ENCODE results near the gene TELO2. TPM values are rescaled to one million over a fixed set of nuclear protein-coding genes. Genes with fewer than 3 reads are reported as not detected.

Gene TELO2
- total RNA-seq, 1 donor from 2014 or later = 7.9 TPM

DNA sequence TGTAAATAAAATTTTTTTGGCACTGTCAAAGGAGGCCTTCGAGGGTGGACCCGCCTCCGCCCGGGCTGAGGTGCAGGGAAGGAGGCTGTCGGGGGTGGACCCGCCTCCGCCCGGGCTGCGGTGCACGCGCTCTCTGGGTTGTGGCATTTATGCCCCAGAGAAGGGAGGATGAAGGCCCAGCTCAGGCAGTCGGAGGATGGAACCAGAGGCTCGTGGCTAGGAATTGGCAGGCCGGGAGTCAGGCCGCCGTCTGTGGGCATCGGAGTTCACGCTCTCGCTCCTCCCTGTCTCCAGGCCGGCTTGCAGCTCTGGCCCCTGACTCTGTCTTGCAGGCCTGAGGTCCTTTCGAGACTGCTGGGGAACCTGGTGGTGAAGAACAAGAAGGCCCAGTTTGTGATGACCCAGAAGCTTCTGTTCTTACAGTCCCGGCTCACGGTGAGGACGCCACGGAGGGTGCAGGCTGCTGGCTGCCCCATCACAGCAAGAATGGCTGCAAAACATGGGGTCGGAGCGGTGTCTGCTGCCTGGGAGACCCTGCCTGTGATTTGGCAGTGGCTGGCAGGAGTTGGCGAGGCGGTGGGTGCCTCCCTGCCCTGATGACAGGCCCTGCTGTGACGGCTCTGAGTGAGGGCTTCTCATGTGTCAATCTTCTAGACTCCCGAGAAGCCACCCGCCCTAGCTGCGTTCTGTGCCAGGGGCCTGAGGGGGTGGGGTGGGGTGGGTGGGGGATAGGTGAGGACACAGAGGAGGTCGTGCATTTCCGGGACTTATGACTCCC lies 5.9 kb downstream of the TELO2 start:
- no peak for DNase-seq (ENCODE audit: low spot score)

DNA sequence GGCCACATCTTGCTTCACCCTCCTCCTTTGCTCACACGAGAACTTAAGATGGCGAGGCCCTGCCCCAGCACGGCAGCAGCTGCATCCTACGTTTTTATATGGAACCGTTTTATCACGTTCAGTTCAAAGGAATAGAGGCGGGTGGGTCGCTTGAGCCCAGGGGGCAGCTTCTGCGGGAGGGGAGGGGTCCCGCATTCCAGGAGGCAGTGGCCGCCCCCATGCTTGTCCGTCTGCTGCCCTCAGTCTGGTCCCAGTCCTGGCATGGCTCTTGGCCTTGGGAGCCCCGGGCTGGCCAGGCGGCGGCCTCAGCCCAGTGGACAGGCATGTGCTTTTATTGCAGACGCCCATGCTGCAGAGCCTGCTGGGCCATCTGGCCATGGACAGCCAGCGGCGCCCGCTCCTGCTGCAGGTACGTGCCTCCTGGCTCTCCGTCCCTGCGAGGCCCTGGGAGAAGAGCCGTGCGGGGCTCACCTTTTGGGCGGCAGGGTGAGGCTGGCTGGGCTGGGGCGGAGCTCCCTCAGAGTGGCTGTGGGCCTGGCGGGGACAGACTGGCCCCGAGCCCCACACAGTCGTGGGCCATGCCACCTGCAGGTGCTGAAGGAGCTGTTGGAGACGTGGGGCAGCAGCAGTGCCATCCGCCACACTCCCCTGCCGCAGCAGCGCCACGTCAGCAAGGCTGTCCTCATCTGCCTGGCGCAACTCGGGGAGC lies 6.8 kb downstream of the TELO2 start:
- DNase-seq (ENCODE audit: low spot score) = no peak

DNA sequence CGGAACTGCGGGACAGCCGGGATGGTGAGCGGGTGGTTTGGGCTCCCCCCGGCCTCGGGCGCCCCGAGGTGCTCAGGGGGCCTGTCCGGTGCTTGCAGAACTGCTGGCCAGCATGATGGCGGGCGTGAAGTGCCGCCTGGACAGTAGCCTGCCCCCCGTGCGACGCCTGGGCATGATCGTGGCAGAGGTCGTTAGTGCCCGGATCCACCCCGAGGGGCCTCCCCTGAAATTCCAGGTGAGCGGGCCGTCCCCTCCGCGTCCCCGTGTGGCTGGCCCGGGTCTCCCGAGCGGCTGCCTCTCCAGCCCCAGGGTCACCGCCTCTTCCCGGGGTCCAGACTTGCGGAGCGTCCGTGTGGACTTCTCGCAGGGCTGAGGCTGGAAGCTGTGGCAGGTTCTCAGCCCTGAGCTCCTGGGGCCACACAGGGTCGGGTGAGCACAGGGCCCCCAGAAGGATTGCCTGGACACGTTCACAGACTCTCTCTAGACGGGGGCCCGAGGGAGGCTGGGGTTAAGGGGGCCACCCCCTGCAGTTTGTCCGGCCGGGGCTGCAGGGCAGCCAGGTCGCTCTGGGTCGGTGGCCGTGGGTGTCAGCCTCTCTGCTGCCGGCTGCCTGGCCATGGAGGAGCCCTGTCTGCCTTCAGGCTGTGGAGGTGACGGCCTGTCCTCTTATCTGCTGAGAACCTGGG lies 7.4 kb downstream of the TELO2 start:
- no peak for DNase-seq (ENCODE audit: low spot score)

DNA sequence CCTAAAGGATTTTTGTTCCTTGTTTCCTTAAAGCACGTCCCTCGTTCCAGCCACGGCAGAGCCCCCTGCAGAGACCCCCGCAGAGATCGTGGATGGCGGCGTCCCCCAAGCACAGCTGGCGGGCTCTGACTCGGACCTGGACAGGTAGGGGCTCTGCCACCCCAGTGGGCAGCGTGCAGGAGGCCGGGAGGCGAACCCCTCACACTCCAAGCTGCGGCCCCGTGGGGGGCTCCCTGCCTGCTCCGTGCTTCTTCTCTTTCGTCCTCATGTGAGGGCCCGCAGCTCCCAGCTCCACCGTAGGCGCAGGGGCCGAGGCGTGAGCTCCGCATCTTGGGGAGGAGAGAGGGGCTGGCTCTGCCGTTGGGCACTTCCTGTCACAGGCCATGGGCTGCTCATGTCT lies 8.5 kb downstream of the TELO2 start:
- DNase-seq (ENCODE audit: low spot score) = no peak

DNA sequence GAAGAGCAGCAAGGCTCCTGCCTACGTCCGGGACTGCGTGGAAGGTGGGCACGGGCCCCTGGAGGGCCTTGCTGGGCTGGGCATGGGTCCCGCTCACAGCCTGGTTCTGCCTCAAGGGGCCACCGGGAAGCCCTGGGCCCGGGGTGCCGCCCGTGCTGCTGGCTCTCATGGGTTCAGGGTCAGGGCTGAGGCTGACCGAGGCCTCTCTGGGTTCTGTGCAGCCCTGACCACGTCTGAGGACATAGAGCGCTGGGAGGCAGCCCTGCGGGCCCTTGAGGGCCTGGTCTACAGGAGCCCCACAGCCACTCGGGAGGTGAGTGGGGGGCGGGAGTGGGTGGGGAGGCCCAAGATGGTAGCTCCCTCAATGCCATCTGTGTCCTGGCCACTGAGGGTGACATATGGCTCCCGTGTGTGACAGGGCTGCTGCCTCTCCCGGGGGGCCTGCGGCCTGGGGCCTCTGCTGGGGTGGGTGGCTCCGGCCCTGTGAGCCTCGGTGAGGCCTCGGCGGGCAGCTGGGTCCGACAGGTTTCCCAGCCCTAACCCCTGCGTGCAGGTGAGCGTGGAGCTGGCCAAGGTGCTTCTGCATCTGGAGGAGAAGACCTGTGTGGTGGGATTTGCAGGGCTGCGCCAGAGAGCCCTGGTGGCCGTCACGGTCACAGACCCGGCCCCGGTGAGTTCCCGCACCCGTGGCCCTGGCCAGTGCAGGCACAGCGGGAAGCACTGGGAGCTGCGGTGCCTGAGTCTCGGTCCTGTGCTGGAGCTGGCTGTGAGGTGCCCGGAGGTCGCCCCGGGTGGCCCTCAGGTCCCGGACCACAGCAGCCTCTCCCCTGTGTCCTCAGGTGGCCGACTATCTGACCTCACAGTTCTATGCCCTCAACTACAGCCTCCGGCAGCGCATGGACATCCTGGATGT lies 9.2 kb downstream of the TELO2 start:
- DNase-seq (ENCODE audit: low spot score) = no peak

DNA sequence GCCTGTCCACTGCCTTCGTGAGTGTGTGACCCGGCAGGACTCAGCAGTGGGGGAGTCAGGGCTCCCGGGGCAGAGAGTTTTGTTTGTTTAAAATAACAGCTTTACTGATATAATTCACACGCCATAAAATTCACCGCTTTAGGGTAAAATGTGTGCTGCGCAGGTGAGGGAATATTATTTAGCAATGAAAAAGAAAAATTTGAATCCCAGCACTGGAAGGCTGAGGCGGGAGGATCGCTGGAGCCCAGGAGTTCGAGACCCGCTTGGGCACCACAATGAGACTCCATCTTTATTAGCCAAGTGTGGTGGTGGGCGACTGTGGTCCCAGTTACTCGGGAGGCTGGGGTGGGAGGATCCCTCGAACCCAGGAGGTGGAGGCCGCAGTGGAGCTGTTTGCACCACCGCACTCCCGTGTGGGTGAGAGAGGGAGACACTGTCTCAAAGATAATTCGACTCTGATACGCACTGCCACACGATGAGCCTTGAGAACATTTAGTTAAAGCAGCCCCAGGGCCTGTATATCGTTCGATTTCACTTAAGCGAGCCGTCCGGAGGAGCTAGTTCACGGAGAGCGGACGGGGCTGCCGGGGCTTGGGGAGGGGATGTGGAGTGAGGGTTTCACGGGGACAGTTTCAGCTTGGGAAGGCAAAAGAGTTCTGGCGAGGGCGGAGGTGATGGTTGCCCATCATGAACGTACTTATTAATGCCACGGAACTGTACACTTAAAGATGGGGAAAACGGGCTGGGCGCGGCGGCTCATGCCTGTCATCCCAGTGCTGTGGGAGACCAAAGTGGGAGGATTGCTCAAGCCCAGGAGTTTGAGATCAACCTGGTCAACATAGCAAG lies 10.2 kb downstream of the TELO2 start:
- no peak for DNase-seq (ENCODE audit: low spot score)

DNA sequence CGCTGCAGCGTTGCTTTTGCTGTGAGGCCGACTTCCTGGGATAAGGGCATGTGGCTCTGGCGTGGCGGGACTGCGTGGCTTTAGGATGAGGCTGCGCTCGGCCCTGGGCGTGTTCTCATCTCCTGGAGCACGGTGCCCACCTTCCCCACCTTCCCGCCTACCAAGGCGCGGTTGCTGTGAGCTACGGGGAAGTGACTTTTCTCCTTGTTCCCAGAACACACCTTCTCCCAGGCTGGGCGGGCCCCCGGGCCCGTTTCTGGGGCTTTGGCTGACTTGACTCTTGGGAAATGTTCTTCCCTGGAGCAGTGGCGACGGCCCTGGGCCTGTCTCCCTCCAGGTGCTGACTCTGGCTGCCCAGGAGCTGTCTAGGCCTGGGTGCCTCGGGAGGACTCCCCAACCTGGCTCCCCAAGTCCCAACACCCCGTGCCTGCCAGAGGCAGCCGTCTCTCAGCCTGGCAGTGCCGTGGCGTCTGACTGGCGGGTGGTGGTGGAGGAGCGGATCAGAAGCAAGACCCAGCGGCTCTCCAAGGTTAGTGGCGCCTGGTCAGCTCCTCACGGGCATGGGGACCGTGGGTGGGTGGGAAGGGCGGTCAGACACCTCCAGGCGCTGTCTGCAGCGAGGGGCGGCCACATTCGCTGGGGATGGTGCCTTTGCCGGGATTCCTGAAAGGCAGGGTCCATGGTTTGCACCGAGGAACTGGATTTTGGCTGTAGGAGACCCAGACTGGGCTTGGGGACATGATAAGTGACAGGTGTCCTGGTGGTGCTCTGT lies 12.1 kb downstream of the TELO2 start:
- DNase-seq (ENCODE audit: low spot score) = no peak

DNA sequence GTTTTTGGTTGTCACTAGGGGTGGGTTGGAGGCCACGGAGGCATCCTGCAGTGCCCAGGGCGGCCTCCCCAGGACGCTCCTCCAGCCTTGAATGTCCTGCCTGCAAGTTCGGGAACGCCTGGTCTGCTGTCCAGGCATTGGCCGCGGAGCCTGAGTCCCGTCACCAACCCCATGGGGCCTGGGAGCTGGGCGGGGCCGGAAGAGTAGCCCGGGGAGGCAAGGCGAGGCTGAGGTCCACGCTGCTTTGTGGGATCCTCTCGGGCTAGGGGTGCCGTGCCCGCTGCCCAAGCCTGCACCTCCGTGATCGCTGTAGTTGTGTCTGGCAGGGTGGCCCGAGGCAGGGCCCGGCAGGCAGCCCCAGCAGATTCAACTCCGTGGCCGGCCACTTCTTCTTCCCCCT lies 12.8 kb downstream of the TELO2 start:
- DNase-seq (ENCODE audit: low spot score) = no peak

DNA sequence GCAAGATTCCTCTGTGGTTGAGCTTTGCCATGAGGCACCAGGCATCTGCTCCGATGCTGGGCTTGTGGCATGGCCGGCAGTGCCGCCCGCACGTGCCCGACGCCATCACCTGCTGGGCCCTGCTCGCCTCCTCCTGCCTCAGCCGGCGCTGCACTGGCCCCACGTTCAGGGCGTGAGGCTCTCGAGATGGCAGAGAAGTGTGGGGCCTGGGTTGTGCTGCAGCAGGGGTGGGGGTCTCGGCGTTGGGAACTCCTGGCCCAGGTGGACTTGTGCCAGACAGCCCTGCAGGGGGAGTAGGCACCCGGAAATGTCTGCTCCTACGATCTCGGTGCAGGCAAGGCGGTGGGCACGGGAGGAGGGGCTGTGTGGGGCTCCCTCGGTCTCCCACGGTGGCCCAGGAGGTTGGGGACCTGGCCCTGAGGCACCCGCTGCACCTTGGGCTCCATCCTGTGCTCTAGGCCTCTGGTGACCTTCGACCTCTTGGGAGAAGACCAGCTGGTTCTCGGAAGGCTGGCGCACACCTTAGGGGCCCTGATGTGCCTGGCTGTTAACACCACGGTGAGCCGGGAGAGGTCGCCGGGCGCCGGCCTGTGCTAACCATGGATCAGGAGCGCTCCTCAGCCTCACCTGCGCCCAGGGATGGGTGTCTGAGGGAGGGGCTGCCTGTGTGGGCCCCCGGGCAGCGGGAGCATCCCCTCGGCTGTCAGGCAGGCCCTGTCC lies 13.5 kb downstream of the TELO2 start:
- no peak for DNase-seq (ENCODE audit: low spot score)

DNA sequence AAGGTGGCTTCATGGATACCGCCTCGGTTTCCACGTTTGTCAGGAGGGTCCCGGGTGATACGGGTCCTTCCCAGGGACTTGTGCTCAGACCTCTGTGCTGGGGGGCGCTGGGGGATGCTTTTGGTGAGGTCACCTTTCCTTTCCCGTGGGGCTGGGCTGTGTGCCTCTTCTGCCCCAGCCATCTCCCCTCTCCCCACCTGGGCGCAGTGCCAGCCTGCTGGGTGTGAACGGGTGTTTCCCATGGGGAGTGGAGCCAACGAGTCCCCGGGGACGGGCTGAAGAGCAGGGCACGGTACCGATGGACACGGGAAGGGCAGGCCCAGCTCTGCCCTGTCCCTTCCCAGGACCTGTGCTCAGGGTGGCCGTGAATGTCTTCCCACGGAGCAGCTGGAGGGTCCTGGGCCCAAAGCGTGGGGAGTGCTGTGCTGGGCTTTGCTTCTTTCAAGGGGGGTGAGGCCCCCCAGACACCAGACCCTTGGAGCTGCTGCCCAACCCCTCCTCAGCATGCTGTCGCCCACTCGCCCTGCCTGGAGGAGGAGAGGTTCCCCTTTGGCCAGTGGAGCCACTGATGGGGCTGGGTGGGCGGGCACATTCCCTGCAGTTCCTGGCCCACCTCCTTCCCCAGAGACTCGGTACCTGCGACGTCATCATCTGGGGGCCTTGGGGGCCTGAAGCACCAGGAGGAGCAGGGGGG lies 15.5 kb downstream of the TELO2 start:
- DNase-seq (ENCODE audit: low spot score) = no peak

DNA sequence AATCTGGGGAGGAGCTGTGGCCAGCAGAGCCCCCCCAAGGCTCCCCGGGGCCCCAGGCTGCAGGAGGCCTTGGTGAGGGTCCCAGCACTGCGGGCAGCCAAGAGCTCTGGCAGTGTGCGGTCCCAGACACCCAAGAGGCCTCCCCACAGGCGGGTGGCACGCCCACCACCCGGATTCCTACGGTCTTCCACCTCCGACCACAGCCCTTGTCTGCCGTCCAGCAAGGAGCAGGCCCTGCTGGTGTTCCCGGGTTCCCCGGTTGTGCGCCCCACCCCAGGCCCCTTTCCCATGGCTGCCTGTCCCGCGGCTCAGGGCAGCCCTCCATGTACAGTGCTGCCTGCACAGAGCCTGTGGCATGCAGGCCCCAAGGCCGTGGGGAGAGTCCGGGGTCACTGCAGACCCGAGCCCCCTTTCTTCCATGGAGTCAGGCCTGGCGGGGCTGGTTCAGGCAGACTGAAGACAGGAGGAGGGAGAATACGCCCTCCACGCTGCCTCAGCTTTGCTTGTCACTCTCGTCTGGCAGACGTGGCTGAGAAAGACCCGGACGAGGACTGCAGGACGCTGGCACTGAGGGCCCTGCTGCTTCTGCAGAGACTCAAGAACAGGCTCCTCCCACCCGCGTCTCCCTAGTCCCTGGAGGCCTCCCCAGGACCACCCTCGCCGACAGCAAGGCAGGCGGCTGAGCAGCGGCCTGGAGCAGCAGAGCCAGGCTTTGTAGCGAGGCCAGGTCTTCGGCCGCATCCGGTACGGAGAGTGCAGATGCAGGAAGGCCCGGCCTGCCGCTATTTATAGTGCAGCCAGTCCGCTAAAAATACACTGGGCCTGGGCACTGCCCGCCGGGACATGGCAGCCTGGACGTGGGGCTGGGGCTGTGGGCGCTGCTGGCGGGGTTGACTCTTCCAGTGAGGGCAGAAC lies 16.4 kb downstream of the TELO2 start:
- DNase-seq (ENCODE audit: low spot score) = no peak

DNA sequence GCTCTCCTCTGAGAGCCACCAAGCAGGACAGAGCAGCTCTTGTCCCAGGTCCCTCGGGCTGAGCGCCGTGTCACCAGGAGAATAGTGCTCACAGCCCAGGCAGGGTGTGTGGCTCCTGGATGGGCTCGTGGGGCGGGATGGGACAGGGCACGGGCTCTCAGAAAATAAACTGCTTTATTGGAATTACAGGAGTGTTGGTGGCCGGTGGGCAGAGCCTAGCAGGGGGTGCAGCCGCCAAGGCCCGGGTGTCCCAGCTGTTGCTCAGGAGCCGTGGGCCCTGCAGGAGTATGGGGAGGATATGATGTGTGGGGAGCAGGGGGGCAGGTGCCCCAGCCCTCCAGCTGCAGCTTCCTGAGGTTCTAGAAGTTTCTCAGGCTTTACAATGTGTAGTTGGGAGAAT lies 17.1 kb downstream of the TELO2 start:
- DNase-seq (ENCODE audit: low spot score) = no peak

DNA sequence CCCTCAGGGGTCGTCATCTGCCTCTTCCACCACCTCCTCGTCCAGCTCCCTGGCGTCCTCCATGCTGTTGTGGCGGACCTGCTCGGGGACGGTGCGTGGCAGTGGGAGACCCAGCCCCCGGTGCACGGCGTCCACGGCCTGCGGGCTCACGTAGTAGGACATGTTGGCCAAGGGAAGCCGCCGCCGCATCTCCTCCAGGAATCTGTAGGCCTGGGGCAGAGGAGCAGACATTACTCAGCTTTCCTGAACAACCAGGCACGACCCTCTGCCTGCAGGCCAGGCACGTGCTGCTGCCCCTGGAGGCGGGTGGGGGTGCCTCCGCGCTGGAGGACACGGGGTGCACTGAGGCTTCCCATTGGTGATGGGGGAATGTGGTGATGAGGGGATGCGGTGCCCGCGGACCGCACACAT lies 17.8 kb downstream of the TELO2 start:
- no peak for DNase-seq (ENCODE audit: low spot score)

DNA sequence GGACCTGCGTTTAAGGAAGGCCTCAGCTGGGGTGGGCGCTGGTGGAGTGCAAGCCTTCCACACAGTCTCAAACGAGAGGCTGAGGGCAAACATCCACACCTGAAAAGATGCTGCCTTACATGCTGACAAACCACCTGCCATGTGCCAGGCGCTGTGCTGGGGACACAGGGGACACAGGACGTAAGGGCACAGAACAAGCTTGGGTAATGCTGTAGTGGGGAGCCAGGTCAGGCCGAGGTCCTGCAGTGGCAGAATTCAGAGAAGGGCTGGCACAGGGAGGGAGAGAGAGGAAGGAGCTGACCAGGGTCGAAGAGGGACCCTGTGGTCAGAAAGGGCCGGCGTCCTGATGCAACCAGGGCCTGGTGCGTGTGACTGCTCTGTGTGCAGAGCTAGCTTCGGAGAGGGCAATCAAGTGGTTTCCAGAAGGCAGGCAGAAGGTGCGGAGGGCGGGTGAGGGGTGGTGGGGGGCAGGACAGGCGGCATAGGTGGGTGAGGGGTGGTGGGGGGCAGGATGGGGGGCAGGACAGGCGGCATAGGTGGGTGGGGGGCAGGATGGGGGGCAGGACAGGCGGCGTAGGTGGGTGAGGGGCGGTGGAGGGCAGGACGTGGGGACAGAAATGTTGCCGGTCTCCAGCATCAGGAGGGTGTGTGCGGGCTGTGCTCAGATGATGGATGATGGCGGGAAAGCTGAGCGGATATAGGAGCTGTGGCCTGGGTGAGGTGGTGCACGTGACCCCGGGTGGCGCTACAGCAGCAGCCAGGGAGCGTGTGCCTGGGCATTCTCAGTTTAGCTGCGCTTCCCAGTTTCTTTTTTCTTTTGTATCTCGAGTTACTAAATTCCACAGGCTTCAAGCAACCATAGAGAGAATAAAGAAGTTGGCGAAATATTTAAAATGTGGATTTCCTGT lies 18.8 kb downstream of the TELO2 start:
- no peak for DNase-seq (ENCODE audit: low spot score)

DNA sequence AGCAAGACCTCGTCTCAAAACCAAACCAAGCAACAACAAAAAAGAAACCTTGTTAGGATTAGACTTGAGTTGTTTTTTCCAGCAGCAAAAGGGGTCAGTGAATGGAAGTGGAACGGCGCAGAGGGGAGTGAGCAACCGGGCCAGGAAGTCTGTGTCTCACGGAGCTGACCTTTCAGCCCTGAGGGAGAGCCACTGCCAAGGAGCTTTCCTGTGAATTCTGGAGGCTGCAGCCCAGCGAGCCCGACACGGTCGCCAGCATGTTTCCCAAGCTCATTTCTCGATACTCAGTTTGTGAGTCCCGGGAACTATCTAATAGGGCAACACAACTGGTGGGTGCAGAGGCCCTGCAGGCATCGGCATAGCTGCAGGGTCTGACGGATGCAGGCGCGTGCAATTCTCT lies 19.6 kb downstream of the TELO2 start:
- no peak for DNase-seq (ENCODE audit: low spot score)

DNA sequence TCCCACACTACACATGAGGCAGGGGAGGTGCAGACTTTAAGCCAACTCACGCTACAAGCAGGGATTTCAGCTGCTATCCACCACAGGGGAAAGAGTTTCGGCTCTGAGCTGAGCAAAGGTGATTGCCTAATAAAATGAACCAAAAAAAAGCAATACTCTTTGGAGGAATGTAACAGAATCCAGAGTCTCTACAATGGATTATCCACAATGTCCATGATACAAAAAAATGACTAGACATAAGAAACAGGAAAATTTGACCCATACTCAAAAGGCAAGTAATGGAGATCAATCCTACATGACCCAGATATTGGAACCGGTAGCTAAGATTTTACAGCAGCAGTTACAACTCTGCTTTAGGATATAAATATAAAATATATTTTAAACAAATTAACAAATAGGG lies 21.3 kb downstream of the TELO2 start:
- no peak for DNase-seq (ENCODE audit: low spot score)
